AG04450 (cell line): ENCODE measurements around the gene SLC66A3. TPM values are rescaled to one million over a fixed set of nuclear protein-coding genes. Genes with fewer than 3 reads are reported as not detected.
A peak's percentile ranks its signal among the peaks of the same experiment; 100 is the strongest.

Experiments
- CTCF ChIA-PET: fragments of 300-600, 350-600 bp; formaldehyde crosslinking; extraction: SDS; loops from one replicate; lab custom pipeline; 2022; ENCODE audit warnings: antibody characterized with exemption, inconsistent platforms; lab: Charles Lee
- POLR2A ChIA-PET: fragments of 350-600 bp; formaldehyde crosslinking; extraction: SDS; loops from one replicate; lab custom pipeline; 2021; ENCODE audit warnings: antibody characterized with exemption, inconsistent platforms; lab: Yijun Ruan, JAX
- DNase-seq: peaks from one replicate; pipeline ENCODE4 v3.0.0-alpha.2; 2011; ENCODE audit warnings: low read depth, low spot score
- H3K27ac ChIP-seq: one replicate; pipeline ENCODE4 v1.5.1; 2012; ENCODE audit warnings: low read depth, low read length, control low read depth
- H3K27me3 ChIP-seq: one replicate; pipeline ENCODE4 v1.6.0; 2012; ENCODE audit warnings: low read length; ENCODE audit not compliant: control insufficient read depth, insufficient read depth
- H3K4me3 ChIP-seq: 2 replicates; pipeline ENCODE4 v1.5.1; 2011; ENCODE audit warnings: mild to moderate bottlenecking, low read depth, low read length, control low read depth
- H3K9me3 ChIP-seq: 2 replicates; pipeline ENCODE4 v1.5.1; 2012; ENCODE audit warnings: low read length; ENCODE audit not compliant: control insufficient read depth, insufficient read depth
- polyA plus RNA-seq: library from polyadenylated mRNA; depleted of rRNA; stranded (reverse); fragments of >200 nt; gene quantifications from 2 replicates; pipeline ENCODE4 v1.2.3, GENCODE V29; 2011
- TF ChIP-seq, protein P1 (sequence below): IDR thresholded peaks from 2 replicates; pipeline ENCODE4 v1.5.1; 2011; ENCODE audit warnings: low read depth, low read length, control low read depth, inconsistent platforms

Gene SLC66A3
- polyA plus RNA-seq, 1 experiment = 40.1 TPM

- no peak for DNase-seq
- Histone ChIP-seq H3K9me3 (no peaks in the 10 kb centered on the region), H3K27me3 (no peaks in the 10 kb centered on the region), H3K27ac (no peak overlapping the region), H3K4me3 (no peak overlapping the region)
- CTCF ChIA-PET = interaction anchor here (1.1 to 1.5 kb wide), 4 partner anchors 12 to 380 kb away, joined by 3 to 6 read pairs (median 4); a partner anchor contains a TSS
- TF ChIP-seq, protein P1, sequence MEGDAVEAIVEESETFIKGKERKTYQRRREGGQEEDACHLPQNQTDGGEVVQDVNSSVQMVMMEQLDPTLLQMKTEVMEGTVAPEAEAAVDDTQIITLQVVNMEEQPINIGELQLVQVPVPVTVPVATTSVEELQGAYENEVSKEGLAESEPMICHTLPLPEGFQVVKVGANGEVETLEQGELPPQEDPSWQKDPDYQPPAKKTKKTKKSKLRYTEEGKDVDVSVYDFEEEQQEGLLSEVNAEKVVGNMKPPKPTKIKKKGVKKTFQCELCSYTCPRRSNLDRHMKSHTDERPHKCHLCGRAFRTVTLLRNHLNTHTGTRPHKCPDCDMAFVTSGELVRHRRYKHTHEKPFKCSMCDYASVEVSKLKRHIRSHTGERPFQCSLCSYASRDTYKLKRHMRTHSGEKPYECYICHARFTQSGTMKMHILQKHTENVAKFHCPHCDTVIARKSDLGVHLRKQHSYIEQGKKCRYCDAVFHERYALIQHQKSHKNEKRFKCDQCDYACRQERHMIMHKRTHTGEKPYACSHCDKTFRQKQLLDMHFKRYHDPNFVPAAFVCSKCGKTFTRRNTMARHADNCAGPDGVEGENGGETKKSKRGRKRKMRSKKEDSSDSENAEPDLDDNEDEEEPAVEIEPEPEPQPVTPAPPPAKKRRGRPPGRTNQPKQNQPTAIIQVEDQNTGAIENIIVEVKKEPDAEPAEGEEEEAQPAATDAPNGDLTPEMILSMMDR = no peak
- POLR2A ChIA-PET = interaction anchor here (0.5 kb wide), 1 partner anchor 62 kb away, joined by 3 read pairs; no protein-coding TSS in a partner anchor
These were observed 57.4 kb downstream of the SLC66A3 start for GRCh38 chr2:11212645-11213044.

DNA sequence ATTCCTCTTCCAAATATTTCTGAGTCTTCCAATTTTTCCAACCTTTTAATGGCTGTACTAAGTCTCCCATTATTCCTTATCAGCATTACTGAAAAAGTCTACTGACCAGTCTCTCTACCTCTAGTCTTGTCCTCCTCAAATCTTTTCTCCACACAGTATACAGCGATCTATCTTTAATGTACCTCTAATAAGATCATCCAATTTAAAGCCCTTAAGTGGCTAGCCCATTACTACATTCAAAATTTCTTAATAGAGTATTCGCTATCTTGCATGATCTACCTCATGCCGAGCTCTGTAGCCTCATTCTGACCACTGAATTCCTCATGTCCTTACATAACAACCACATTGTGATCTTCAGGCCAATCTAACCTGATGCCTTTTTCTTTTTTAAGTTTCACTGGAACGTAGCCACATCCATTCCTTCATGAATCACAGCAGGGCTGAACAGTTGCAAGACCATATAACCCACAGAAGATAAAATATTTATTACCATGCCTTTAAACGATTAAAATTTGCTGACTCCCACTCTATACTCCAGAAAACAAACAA lies 57.9 kb downstream of the SLC66A3 start:
- POLR2A ChIA-PET = no interaction called here
- DNase-seq = peak; percentile 6
- Histone ChIP-seq H3K9me3 (no peaks in the 10 kb centered on the region), H3K4me3 (no peak overlapping the region), H3K27me3 (no peaks in the 10 kb centered on the region), H3K27ac (no peak overlapping the region)
- TF ChIP-seq, protein P1 = no peak
- CTCF ChIA-PET = interaction anchor here (1.3 kb wide), 1 partner anchor 22 kb away, joined by 5 read pairs; no protein-coding TSS in a partner anchor

DNA sequence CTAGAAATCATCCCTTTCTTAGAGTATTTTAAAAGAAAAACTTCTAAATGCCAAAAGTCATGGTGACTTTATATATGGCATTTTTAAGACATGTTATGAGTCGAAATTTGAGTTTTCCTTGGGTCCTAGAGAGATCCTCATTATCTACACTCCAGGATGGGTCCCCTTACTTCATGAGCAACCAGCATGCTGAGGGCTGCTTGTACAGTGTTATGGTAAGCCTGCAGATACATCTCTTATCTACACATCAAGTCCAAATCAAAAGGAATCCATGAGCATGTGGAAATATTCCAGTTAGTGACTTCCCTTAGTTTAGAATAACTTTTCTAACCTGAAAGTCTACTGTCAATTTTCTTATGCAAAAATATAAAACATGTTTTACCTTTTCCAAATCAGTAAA lies 58.7 kb downstream of the SLC66A3 start:
- Histone ChIP-seq H3K27me3 (no peaks in the 10 kb centered on the region), H3K27ac (no peak overlapping the region), H3K4me3 (no peak overlapping the region), H3K9me3 (no peaks in the 10 kb centered on the region)
- DNase-seq = no peak
- TF ChIP-seq, protein P1 = no peak
- ChIA-PET CTCF (no interaction called here), POLR2A (no interaction called here)

DNA sequence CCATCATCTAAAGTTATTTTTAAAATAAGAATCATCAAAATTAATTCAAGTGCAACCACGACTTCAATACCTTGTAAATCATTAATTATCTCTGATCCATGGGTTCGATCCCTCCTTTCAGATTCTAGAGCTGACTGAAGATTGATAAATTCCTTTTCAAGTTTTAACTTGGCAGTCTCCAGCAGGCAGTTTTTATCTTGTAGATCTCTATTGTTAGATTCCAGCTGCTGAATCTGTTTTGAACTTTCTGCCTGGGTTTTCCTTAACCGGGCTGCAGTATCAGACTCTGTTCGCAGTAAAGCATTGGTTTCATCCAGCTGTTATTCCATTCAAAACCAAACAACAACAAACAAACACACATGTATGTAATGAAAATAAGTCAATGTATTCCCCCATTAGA lies 59.5 kb downstream of the SLC66A3 start:
- H3K4me3 ChIP-seq = no peak overlapping the region
- DNase-seq = no peak
- TF ChIP-seq, protein P1 = no peak
- no peaks in the 10 kb centered on the region for H3K9me3 ChIP-seq
- ChIA-PET POLR2A (no interaction called here), CTCF (interaction anchor here (4.5 kb wide), 1 partner anchor 82 kb away, joined by 26 read pairs; a partner anchor contains a TSS)
- no peaks in the 10 kb centered on the region for H3K27me3 ChIP-seq
- H3K27ac ChIP-seq = no peak overlapping the region

- ChIA-PET POLR2A (no interaction called here), CTCF (interaction anchor here (0.5 to 4.5 kb wide), 10 partner anchors 17 to 369 kb away, joined by 3 to 26 read pairs (median 4); a partner anchor contains a TSS)
- TF ChIP-seq, protein P1 = no peak
- Histone ChIP-seq H3K27me3 (no peaks in the 10 kb centered on the region), H3K27ac (no peak overlapping the region), H3K9me3 (no peaks in the 10 kb centered on the region), H3K4me3 (no peak overlapping the region)
- DNase-seq = no peak
These were observed 60.1 kb downstream of the SLC66A3 start for GRCh38 chr2:11215407-11215806.
